Fibroblast of skin of left biceps (primary cell): ENCODE measurements around the gene LIN28B.

Experiments used
- DNase-seq, 2 experiments: peaks; one replicate each; pipeline ENCODE4 v3.0.0-alpha.2; 2013; ENCODE audit warnings: low read depth in 2 of 2

The LIN28B gene

DNA sequence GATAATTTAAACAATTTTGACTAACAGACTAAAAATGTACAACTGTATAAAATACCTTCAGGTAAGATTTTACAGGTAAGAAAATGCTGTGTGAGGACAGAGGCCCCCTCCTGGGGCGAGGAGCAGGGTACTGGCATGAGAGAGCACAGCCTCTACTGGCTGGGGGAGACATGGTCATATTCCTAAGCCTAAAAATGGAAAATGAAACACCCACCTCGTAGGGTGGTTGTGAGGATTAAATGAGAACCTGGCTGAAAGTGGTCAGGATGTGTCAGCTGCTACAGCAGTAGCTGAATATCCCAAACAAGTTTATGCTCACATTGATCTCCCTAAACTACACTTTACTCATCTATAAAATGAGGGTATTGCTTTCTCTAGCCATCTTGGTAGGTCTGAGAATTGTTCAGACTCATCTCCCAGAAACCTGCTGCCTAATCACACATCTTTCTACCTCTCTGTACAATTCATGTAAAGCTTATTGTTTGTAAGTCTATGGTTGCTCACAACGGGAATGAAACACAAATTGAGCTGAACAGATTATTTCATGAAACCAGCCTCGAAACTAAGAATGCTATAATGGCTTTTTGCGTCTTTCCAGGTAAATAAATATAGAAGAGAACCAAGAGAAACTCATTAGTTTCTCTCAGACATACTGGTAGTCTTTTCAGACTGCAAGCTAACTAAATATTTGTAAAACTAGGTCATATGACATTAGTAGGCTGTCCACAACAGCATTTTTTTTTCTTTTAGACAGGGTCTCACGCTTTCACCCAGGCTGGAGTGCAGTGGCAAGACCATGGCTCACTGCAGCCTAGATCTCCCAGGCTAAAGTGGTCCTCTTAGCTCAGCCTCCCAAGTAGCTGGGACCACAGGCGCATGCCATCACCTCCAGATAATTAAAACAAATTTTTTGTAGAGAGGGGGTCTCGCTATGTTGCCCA lies 153.3 kb downstream of the LIN28B start:
- DNase-seq: no peak

DNA sequence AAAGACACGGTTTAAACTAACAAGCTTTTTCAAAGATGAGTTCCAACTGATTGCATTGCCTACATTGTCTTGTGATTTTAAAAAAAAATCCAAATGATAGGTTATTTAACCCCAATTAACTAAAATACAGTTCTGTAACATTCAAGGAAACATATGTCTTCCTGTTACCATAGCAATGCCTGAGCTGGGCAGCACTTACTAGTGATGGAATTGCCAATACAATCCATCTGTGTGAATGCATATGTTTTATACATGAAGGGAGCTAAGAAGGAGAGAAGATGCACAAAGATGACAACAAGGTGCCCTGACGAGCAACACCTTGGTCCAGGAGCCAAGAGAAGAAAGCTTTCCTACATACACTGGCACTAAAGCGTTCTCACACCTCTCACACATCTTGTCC lies 154.2 kb downstream of the LIN28B start:
- DNase-seq: no peak

DNA sequence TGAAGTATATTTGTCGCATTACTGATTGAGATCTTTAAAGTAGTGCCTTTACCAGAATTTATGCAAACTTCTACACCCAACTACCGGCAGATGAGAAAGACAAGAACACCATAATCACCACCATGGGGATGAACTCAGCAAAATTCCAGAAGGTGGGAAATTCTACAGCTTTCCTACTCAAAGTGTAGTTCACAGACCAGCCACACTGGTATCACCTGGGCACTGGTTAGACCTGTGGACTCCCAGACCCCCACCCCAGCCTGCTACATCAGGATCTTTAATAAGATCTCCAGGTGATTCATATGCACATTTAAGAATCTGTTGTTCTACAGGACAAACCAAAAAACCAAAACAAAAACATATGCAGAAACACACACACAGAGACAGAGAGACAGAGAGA lies 155.0 kb downstream of the LIN28B start:
- no peak for DNase-seq

DNA sequence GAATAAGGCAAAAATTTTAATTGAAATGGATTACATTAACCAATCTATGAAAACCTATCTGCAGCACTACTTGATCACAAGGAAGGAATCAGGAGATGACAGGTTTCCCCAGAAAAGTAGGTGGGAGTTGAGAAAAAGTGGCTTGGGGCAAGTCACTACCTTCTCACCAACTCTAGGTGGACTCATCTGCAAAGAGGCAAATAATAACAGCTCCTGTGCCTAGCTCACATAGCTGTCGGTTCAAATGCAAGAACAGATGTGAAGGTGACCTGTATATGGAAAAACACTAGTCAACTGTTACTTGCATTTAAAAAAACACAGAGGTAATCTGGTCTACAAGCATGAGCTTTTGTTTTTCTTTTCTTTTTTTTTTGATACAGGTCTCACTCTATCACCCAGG lies 155.7 kb downstream of the LIN28B start:
- DNase-seq: no peak

DNA sequence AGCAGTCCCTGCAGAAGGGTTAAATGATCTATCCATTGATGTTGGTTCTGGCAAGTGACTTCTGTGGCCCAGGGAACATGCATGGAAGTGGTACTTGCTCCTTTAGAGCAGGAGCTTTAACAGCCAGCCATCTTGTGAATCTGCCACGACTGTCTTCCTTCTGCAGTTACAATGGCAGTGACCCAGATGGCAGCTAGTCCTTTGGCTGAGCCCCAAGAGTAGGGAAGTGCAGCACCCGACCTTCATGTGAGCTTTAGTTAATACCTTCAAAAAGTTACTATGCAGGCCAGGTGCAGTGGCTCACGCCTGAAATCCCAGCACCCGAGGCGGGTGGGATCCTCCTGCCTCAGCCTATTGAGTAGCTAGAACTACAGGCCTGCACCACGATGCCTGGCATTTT lies 156.5 kb downstream of the LIN28B start:
- DNase-seq: no peak

DNA sequence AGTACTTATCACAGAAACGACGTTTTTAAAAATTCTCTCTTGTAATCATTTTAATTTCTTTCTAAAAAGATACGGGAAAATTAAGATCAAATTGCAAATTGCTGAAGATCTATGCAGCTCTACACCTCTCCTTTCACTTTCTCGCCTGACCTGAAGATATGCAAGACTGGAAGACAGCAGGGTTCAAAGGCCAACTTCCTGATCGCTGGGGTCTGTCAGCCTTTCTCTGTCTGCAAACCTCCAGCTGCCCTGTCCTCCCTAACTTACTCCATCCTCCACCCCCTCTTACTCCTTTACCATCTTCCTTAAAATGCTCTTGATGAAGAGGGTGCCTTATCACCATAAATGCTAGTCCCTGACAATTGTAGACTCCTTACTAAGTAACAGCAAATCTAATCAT lies 159.2 kb downstream of the LIN28B start:
- DNase-seq: no peak

DNA sequence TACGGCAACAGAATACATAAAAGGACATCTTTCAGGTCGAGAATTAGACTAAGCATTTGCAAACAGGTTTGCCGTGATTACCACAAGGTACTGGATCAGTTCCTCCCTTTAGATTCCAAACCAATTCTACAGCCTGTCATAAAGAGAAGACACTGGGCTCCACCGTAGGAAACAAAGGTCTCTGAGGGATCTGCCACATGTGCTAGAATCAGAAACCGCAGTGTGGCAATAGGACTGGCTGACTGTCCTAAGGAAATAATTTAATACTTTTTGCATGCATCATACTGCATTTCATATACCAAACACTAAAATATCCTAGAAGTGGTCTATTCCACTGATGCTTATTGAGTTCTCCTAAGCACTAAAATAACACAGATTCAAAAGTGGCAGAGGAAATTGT lies 163.7 kb downstream of the LIN28B start:
- DNase-seq: no peak

DNA sequence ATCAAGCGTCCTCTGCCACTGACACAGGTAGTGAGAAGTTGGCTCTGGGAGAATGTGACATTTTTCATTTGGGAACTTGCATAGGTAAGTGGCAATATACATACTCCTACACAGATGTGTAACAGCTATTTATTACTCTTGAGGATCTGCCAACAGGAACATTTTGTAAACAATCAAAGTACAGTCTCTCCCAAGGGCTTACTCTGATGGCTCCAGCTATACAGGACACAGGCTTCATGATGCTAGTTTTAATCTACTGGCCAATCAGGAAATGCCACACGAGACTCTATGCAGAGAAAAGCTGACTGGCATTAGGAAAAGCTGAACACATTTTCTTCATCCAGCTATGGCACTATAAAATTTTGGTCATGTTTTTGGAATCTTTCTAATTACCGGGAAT lies 165.1 kb downstream of the LIN28B start:
- no peak for DNase-seq

DNA sequence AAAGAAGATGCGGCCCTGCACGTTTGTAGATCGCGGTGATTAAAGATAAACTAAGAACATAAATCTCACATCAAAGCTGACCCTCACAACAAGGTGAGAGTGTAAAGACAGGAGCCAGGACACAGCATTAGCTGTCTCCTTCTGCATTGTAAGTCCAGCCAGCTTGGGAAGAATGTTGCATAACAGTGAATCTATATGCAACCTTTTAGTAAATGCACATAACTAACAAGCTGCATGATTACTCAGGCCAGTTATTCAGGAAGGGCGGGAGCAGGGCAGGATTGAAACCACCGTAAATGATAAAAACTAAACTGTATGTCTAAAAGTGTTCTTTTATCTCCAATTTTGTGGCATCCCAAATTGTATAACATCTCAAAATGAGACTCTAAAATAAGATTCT lies 165.8 kb downstream of the LIN28B start:
- no peak for DNase-seq
